Thyroid gland (tissue), 4 donors: ENCODE data around the gene CCDC88A.

Experiments
- POLR2A ChIP-seq, 2 donors: fragments of 450-650 bp; IDR thresholded peaks; one replicate each; pipeline ENCODE4 v1.6.1; 2017; ENCODE audit warnings: antibody characterized with exemption in 2 of 2, mild to moderate bottlenecking in 2 of 2, moderate library complexity in 1 of 2
- TF ChIP-seq, protein P1 (sequence below), 6 experiments: fragments of 200-600 bp in 3 of 6; fragments of 450-650 bp in 3 of 6; sonication (generic) in 3 of 6; IDR thresholded peaks; one replicate each; pipeline ENCODE4 v1.5.1; 2016 to 2019; ENCODE audit warnings: antibody characterized with exemption in 6 of 6, mild to moderate bottlenecking in 2 of 6, inconsistent platforms in 1 of 6, moderate library complexity in 1 of 6

DNA sequence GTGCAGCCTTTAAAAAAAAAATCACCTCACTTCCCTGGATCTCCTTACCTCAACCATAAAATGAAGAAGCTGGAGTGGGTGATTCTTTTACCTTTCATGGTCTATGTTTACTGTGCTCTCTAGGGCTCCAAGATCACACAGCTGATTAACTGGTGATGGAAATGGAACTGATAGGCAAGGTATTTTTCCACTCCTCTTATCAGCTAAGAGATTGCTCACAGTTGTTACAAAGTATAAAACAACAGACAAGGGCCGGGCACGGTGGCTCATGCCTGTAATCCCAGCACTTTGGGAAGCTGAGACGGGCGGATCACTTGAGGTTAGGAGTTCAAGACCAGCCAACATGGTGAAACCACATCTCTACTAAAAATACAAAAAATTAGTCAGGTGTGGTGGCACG, 172.6 kb downstream of the CCDC88A start:
- TF ChIP-seq, protein P1, sequence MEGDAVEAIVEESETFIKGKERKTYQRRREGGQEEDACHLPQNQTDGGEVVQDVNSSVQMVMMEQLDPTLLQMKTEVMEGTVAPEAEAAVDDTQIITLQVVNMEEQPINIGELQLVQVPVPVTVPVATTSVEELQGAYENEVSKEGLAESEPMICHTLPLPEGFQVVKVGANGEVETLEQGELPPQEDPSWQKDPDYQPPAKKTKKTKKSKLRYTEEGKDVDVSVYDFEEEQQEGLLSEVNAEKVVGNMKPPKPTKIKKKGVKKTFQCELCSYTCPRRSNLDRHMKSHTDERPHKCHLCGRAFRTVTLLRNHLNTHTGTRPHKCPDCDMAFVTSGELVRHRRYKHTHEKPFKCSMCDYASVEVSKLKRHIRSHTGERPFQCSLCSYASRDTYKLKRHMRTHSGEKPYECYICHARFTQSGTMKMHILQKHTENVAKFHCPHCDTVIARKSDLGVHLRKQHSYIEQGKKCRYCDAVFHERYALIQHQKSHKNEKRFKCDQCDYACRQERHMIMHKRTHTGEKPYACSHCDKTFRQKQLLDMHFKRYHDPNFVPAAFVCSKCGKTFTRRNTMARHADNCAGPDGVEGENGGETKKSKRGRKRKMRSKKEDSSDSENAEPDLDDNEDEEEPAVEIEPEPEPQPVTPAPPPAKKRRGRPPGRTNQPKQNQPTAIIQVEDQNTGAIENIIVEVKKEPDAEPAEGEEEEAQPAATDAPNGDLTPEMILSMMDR (IDR thresholded peaks at IDR 0.05) = no peak
- no peak for TF ChIP-seq POLR2A (IDR thresholded peaks at IDR 0.05)
